Measurements from ENCODE around the gene FKBP14. TPM values are rescaled to one million over a fixed set of nuclear protein-coding genes. Genes with fewer than 3 reads are reported as not detected.

Gene FKBP14
- total RNA-seq, 4 donors from 2014 or later = 4.5 to 11.7 (median 8.7) TPM

DNA sequence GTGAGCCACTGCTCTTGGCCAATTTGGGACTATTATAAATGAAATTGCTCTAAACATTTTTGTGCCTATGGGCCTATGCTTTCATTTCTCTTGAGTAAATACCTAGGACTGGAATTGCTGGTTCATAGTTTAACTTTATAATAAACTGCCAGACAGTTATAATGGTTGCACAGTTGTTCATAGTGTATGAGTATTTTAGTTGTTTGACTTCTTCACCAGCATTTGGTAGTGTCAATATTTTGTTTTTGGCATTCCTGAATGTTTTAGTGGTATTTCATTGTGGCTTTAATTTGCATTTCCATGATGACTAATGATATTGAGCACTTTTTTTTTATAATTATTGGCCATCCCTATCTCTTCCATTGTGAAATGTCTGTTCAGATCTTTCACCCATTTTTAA is 31.2 kb upstream of the FKBP14 start:
- Histone ChIP-seq H3K27ac (no peak overlapping the region), H3K27me3 (no peaks in the 10 kb centered on the region), H3K4me3 (no peak overlapping the region), H3K9me3 (no peaks in the 10 kb centered on the region), H3K36me3 (peaks cover 3 to 61% (median 3%) of the 10 kb centered on the region in 3 donors), H3K4me1 (peaks cover 0 to 7% (median 0%) of the 10 kb centered on the region in 4 donors)
- DNase-seq (ENCODE audit: low spot score in 2 of 2) = no peak
- TF ChIP-seq CTCF (IDR thresholded peaks at IDR 0.05) = no peak
- TF ChIP-seq EP300 (IDR thresholded peaks at IDR 0.05) = no peak

GRCh38 chr7:30053068-30053467 is 26.6 kb upstream of the FKBP14 start:
- WGBS, 2 donors = 92 to 97% methylated on average over 3 of the region's 3 CpGs
- Histone ChIP-seq H3K36me3 (peaks cover 3 to 87% (median 3%) of the 10 kb centered on the region in 3 donors), H3K4me1 (no peaks in the 10 kb centered on the region), H3K9me3 (no peaks in the 10 kb centered on the region), H3K27me3 (no peaks in the 10 kb centered on the region), H3K27ac (no peak overlapping the region), H3K4me3 (no peak overlapping the region)
- TF ChIP-seq EP300 (IDR thresholded peaks at IDR 0.05) (no peak), CTCF (IDR thresholded peaks at IDR 0.05) (no peak), POLR2A (IDR thresholded peaks at IDR 0.05) (no peak)
- DNase-seq (ENCODE audit: low spot score in 2 of 2) = no peak

GRCh38 chr7:30049173-30049572 is 22.7 kb upstream of the FKBP14 start:
- H3K36me3 ChIP-seq = peaks cover 0 to 82% (median 0%) of the 10 kb centered on the region in 3 donors
- no peak for DNase-seq (ENCODE audit: low spot score in 2 of 2)
- 93 to 96% methylated on average over 4 of the region's 4 CpGs for WGBS, 2 donors
- H3K4me3 ChIP-seq = no peak overlapping the region
- no peaks in the 10 kb centered on the region for H3K27me3 ChIP-seq
- no peaks in the 10 kb centered on the region for H3K9me3 ChIP-seq
- TF ChIP-seq EP300 (IDR thresholded peaks at IDR 0.05) (no peak), POLR2A (IDR thresholded peaks at IDR 0.05) (no peak)
- peaks cover 0 to 12% (median 0%) of the 10 kb centered on the region in 4 donors for H3K4me1 ChIP-seq
- no peak overlapping the region for H3K27ac ChIP-seq

DNA sequence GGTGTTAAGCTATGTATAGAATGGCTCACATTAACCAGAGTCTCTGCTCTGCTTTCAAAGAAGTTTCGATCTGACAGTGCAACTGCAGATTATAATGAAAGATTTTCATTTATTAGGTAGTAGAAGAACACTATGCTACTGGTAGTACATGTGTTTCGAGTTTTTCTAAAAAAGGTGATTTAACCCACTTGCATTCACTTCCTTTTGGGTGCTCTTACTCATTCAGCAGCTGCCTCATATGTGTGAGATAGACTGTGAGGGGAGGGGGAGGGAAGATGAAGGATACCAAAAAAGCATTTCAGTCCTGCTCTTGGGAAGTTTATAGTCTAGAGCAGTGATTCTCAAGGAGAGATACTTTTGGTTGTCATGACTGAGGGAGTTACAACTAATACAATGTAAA is 22.1 kb upstream of the FKBP14 start:
- WGBS, 2 donors = 90 to 92% methylated on average over 2 of the region's 2 CpGs
- H3K4me1 ChIP-seq = peaks cover 0 to 12% (median 0%) of the 10 kb centered on the region in 4 donors
- H3K36me3 ChIP-seq = peaks cover 0 to 77% (median 0%) of the 10 kb centered on the region in 3 donors
- H3K27me3 ChIP-seq = no peaks in the 10 kb centered on the region
- TF ChIP-seq EP300 (IDR thresholded peaks at IDR 0.05) (no peak), CTCF (IDR thresholded peaks at IDR 0.05) (no peak), POLR2A (IDR thresholded peaks at IDR 0.05) (no peak)
- H3K27ac ChIP-seq = no peak overlapping the region
- no peak overlapping the region for H3K4me3 ChIP-seq
- no peaks in the 10 kb centered on the region for H3K9me3 ChIP-seq
- DNase-seq (ENCODE audit: low spot score in 2 of 2) = no peak

GRCh38 chr7:30047124-30047523 is 20.6 kb upstream of the FKBP14 start:
- Histone ChIP-seq H3K36me3 (peaks cover 0 to 69% (median 0%) of the 10 kb centered on the region in 3 donors), H3K9me3 (no peaks in the 10 kb centered on the region), H3K27ac (no peak overlapping the region), H3K27me3 (no peaks in the 10 kb centered on the region), H3K4me1 (peaks cover 0 to 12% (median 0%) of the 10 kb centered on the region in 4 donors), H3K4me3 (no peak overlapping the region)
- TF ChIP-seq EP300 (IDR thresholded peaks at IDR 0.05) = no peak
- no peak for TF ChIP-seq CTCF (IDR thresholded peaks at IDR 0.05)
- TF ChIP-seq POLR2A (IDR thresholded peaks at IDR 0.05) = no peak
- DNase-seq (ENCODE audit: low spot score in 2 of 2) = no peak
- WGBS, 2 donors = 80 to 85% methylated on average over 2 of the region's 2 CpGs

Data from tibial nerve (tissue), 4 donors.